Transverse colon (tissue), 4 donors: ENCODE measurements around the gene DLG2. TPM values are rescaled to one million over a fixed set of nuclear protein-coding genes. Genes with fewer than 3 reads are reported as not detected.

Experiments
- DNase-seq: peaks from one replicate; pipeline ENCODE4 v3.0.0-alpha.2; 2019
- H3K27ac ChIP-seq, 4 donors: fragments of 200-600 bp; sonication (generic); 2 replicates each; pipeline ENCODE4 v1.5.1; 2016 to 2018; ENCODE audit warnings: inconsistent platforms in 4 of 4
- H3K27me3 ChIP-seq: fragments of 200-600 bp; sonication (generic); 2 replicates; pipeline ENCODE4 v1.5.1; 2017; ENCODE audit warnings: inconsistent platforms
- H3K36me3 ChIP-seq, 4 donors: fragments of 200-600 bp; sonication (generic); 2 replicates each; pipeline ENCODE4 v1.5.1; 2017 to 2019; ENCODE audit warnings: inconsistent platforms in 4 of 4
- H3K4me1 ChIP-seq, 4 donors: fragments of 200-600 bp; sonication (generic); 2 replicates each; pipeline ENCODE4 v1.5.1; 2017 to 2020; ENCODE audit warnings: inconsistent platforms in 4 of 4
- H3K4me3 ChIP-seq, 4 donors: fragments of 200-600 bp; sonication (generic); 1 replicate in 1 of 4; 2 replicates in 3 of 4; pipeline versions ENCODE4 v1.5.1 to v1.6.1; 2017 to 2019; ENCODE audit warnings: inconsistent platforms in 4 of 4
- H3K9me3 ChIP-seq, 2 donors: fragments of 200-600 bp; sonication (generic); 2 replicates each; pipeline ENCODE4 v1.5.1; 2017 to 2019; ENCODE audit warnings: inconsistent platforms in 2 of 2
- EP300 ChIP-seq: sonication (generic); formaldehyde crosslinking; IDR thresholded peaks from one replicate; pipeline ENCODE4 v1.6.1; 2017; ENCODE audit warnings: antibody characterized with exemption, low read depth
- POLR2A ChIP-seq: fragments of 450-650 bp; IDR thresholded peaks from one replicate; pipeline ENCODE4 v1.6.1; 2016; ENCODE audit warnings: antibody characterized with exemption, mild to moderate bottlenecking, moderate library complexity
- POLR2AphosphoS5 ChIP-seq, 3 donors: sonication (generic); formaldehyde crosslinking; IDR thresholded peaks; one replicate each; pipeline ENCODE4 v1.6.1; 2016; ENCODE audit warnings: antibody characterized with exemption in 3 of 3
- WGBS, 2 donors: methylation state at CpG; one replicate each; pipeline ENCODE4 v1.1.5; 2018; ENCODE audit warnings: low coverage in 1 of 2; 5-methylcytosine and 5-hydroxymethylcytosine counted together
- in situ Hi-C, 4 donors: fragments of 200-750 bp; cut with MboI; loops; one replicate each; pipeline versions ENCODE4 v1.15.0 to v1.15.1; 2017; ENCODE audit warnings: low sequenced_read_pairs in 3 of 4, low pct_ligation_motif_present in 1 of 4, low pct_unique_long_range_greater_than_20kb in 1 of 4
- intact Hi-C: fragments of 100-400 bp; cut with DNase I; formaldehyde crosslinking; loops from one replicate; pipeline ENCODE4 v1.15.1; 2023; ENCODE audit warnings: low total_unique reads
- total RNA-seq, 4 donors: library from RNA; depleted of rRNA; stranded (reverse); fragments of >200 nt; gene quantifications; one replicate each; pipeline ENCODE4 v1.1.0, GENCODE V29; 2016
- TF ChIP-seq, protein P1 (sequence below), 5 experiments: fragments of 200-600 bp in 3 of 5; fragments of 450-650 bp in 2 of 5; sonication (generic) in 3 of 5; IDR thresholded peaks; 1 replicate in 2 of 5; 2 replicates in 3 of 5; pipeline ENCODE4 v1.5.1; 2016 to 2017; ENCODE audit warnings: antibody characterized with exemption in 5 of 5, inconsistent platforms in 3 of 5, mild to moderate bottlenecking in 2 of 5, moderate library complexity in 1 of 5

Gene DLG2
- total RNA-seq, 4 donors from 2014 or later, result 1.9 to 28.3 (median 3.7) TPM

DNA sequence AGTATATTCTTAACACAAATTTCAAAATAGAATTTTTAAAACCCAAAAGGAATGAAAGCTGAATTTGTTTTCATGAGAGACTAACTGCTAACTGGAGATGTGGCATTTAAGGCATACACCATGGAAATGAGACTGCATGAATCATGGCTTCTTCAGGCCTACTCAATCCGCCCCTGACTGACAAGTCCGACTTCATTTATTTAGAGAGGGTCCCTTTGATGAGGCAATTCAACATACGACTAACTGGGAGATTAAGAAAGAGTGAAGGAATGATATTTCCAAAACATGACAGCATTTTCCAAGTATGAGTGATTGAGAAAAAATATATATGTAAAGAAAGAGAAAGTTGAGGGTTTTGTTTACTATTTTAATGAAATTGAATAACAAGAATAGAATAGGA lies 720.1 kb downstream of the DLG2 start:
- no peak overlapping the region for H3K27ac ChIP-seq
- no peak for TF ChIP-seq POLR2A
- no peak for TF ChIP-seq EP300
- no peak for TF ChIP-seq POLR2AphosphoS5 (IDR thresholded peaks at IDR 0.05)
- TF ChIP-seq, protein P1, sequence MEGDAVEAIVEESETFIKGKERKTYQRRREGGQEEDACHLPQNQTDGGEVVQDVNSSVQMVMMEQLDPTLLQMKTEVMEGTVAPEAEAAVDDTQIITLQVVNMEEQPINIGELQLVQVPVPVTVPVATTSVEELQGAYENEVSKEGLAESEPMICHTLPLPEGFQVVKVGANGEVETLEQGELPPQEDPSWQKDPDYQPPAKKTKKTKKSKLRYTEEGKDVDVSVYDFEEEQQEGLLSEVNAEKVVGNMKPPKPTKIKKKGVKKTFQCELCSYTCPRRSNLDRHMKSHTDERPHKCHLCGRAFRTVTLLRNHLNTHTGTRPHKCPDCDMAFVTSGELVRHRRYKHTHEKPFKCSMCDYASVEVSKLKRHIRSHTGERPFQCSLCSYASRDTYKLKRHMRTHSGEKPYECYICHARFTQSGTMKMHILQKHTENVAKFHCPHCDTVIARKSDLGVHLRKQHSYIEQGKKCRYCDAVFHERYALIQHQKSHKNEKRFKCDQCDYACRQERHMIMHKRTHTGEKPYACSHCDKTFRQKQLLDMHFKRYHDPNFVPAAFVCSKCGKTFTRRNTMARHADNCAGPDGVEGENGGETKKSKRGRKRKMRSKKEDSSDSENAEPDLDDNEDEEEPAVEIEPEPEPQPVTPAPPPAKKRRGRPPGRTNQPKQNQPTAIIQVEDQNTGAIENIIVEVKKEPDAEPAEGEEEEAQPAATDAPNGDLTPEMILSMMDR (IDR thresholded peaks at IDR 0.05), result no peak
- no peak for DNase-seq
- intact Hi-C loops, result no loop called here
- no peaks in the 10 kb centered on the region for H3K36me3 ChIP-seq
- no peak overlapping the region for H3K4me3 ChIP-seq
- 51 to 54% methylated on average over 3 of the region's 3 CpGs for WGBS, 2 donors
- no peaks in the 10 kb centered on the region for H3K4me1 ChIP-seq
- no peaks in the 10 kb centered on the region for H3K9me3 ChIP-seq
- in situ Hi-C loops, result no loop called here
- no peaks in the 10 kb centered on the region for H3K27me3 ChIP-seq

DNA sequence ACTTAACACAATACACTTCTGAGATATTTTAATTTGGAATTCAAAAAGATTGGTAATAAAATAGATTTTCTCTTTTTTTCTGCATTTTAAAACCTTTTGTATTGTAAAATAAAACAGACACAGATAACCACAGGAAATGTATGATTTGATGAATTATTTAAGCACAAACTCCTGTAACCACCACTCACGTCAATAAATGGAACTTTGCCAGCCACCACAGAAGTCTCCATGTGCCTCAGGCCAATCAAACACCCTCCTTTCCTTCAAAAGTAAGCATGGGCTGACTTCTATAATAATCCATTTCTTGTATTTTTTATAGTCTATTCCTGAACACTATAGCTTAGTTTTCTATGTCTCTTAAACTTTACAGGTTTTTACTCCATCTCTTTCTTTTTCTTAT lies 721.7 kb downstream of the DLG2 start:
- no peak for DNase-seq
- Histone ChIP-seq H3K27ac (no peak overlapping the region), H3K4me3 (no peak overlapping the region), H3K9me3 (no peaks in the 10 kb centered on the region), H3K27me3 (no peaks in the 10 kb centered on the region), H3K36me3 (no peaks in the 10 kb centered on the region), H3K4me1 (no peaks in the 10 kb centered on the region)
- intact Hi-C loops (no loop called here), in situ Hi-C loops (no loop called here)
- 21 to 38% methylated on average over 1 of the region's 1 CpG for WGBS, 2 donors
- TF ChIP-seq POLR2AphosphoS5 (IDR thresholded peaks at IDR 0.05) (no peak), POLR2A (no peak), EP300 (no peak)
- TF ChIP-seq, protein P1 (IDR thresholded peaks at IDR 0.05), result no peak

DNA sequence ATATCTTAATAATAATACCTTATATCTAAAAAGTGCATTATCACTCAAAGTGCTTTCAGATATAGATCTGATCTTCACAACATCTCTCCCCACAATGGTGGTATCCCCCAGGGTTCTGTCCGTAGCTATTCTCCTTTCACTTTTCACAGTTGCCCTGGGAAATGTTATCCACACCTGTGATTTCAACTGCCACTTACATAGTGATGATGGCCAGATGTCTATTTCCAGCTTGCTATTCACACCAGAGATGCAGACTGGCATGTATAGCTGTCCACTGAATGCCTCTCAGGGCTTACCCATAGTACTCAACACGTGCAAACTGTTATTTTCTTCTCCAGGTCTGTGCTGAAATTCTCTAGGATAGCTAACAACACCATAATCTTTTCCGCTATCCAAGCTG lies 724.7 kb downstream of the DLG2 start:
- no peaks in the 10 kb centered on the region for H3K36me3 ChIP-seq
- no peaks in the 10 kb centered on the region for H3K4me1 ChIP-seq
- DNase-seq, result no peak
- WGBS, 2 donors, result 52 to 63% methylated on average over 3 of the region's 3 CpGs
- H3K4me3 ChIP-seq, result no peak overlapping the region
- no peaks in the 10 kb centered on the region for H3K9me3 ChIP-seq
- TF ChIP-seq EP300 (no peak), POLR2AphosphoS5 (IDR thresholded peaks at IDR 0.05) (no peak), POLR2A (no peak)
- TF ChIP-seq, protein P1 (IDR thresholded peaks at IDR 0.05), result no peak
- intact Hi-C loops, result no loop called here
- in situ Hi-C loops, result no loop called here
- no peak overlapping the region for H3K27ac ChIP-seq
- no peaks in the 10 kb centered on the region for H3K27me3 ChIP-seq

DNA sequence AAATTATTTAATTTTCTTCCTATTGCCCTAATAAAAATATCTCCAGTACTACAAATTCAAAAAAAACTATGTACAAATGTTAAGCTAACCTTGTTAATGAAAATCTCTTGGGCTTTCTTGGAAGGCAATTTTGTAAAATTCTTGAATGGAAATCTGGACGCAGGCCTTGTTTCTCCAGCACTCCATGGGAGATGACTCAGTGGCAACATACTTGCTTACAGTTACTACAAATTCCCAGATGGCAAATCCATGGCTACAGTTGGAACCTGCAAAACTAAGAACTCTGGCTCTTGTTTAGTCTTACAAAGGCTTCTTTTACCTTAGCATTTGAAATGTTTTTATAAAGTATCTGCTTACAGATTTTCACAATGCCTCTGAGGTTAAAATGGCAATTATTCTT lies 725.2 kb downstream of the DLG2 start:
- TF ChIP-seq, protein P1 (IDR thresholded peaks at IDR 0.05), result no peak
- TF ChIP-seq EP300, result no peak
- TF ChIP-seq POLR2A, result no peak
- no peak for TF ChIP-seq POLR2AphosphoS5 (IDR thresholded peaks at IDR 0.05)
- Histone ChIP-seq H3K4me1 (no peaks in the 10 kb centered on the region), H3K9me3 (no peaks in the 10 kb centered on the region), H3K36me3 (no peaks in the 10 kb centered on the region), H3K27me3 (no peaks in the 10 kb centered on the region), H3K4me3 (no peak overlapping the region), H3K27ac (no peak overlapping the region)
- in situ Hi-C loops, result no loop called here
- WGBS, 2 donors, result 66 to 80% methylated on average over 1 of the region's 1 CpG
- DNase-seq, result no peak
- intact Hi-C loops, result no loop called here
